GM21381 (cell line): ENCODE results near the gene NFATC1.

Experiments
- ATAC-seq: cut with Tn5 transposase; IDR thresholded peaks from one replicate; pipeline ENCODE4 v1.9.1; 2021; ENCODE audit warnings: mild to moderate bottlenecking, moderate library complexity; ENCODE audit not compliant: unreplicated experiment

The NFATC1 gene

GRCh38 chr18:79438089-79438897 lies 42.6 kb downstream of the NFATC1 start:
- ATAC-seq, result no peak

- no peak for ATAC-seq
These were observed 43.3 kb downstream of the NFATC1 start for GRCh38 chr18:79438898-79439627.

GRCh38 chr18:79439628-79440023 lies 43.9 kb downstream of the NFATC1 start:
- ATAC-seq, result no peak

- no peak for ATAC-seq
These were observed 44.8 kb downstream of the NFATC1 start for GRCh38 chr18:79440316-79441110.

- no peak for ATAC-seq
These were observed 45.7 kb downstream of the NFATC1 start for GRCh38 chr18:79441420-79441819.

GRCh38 chr18:79442508-79443221 lies 46.9 kb downstream of the NFATC1 start:
- no peak for ATAC-seq

- ATAC-seq, result no peak
These were observed 49.5 kb downstream of the NFATC1 start for GRCh38 chr18:79445221-79445620.

- ATAC-seq, result no peak
These were observed 50.2 kb downstream of the NFATC1 start for GRCh38 chr18:79445696-79446561.

GRCh38 chr18:79446931-79447330 lies 51.2 kb downstream of the NFATC1 start:
- no peak for ATAC-seq

GRCh38 chr18:79447703-79448367 lies 52.1 kb downstream of the NFATC1 start:
- no peak for ATAC-seq

GRCh38 chr18:79448621-79449020 lies 52.9 kb downstream of the NFATC1 start:
- no peak for ATAC-seq

- no peak for ATAC-seq
These were observed 54.0 kb downstream of the NFATC1 start for GRCh38 chr18:79449551-79450288.

- ATAC-seq, result no peak
These were observed 54.8 kb downstream of the NFATC1 start for GRCh38 chr18:79450289-79451080.

GRCh38 chr18:79451237-79452125 lies 55.8 kb downstream of the NFATC1 start:
- ATAC-seq, result no peak

- ATAC-seq, result no peak
These were observed 56.7 kb downstream of the NFATC1 start for GRCh38 chr18:79452190-79452990.
